CD4-positive, alpha-beta T cell treated with Interleukin-1 beta for 1 hour (primary cell): Measurements from ENCODE around the gene GLUL.
"Not testable (repeated sequence)": the region's sequence is repeated elsewhere in the genome, so short reads cannot be mapped to it uniquely, and the experiment has no call there.

Experiments used
- DNase-seq, 2 donors: peaks; one replicate each; pipeline ENCODE4 v3.0.0-alpha.2; 2020 to 2022

The GLUL gene

DNA sequence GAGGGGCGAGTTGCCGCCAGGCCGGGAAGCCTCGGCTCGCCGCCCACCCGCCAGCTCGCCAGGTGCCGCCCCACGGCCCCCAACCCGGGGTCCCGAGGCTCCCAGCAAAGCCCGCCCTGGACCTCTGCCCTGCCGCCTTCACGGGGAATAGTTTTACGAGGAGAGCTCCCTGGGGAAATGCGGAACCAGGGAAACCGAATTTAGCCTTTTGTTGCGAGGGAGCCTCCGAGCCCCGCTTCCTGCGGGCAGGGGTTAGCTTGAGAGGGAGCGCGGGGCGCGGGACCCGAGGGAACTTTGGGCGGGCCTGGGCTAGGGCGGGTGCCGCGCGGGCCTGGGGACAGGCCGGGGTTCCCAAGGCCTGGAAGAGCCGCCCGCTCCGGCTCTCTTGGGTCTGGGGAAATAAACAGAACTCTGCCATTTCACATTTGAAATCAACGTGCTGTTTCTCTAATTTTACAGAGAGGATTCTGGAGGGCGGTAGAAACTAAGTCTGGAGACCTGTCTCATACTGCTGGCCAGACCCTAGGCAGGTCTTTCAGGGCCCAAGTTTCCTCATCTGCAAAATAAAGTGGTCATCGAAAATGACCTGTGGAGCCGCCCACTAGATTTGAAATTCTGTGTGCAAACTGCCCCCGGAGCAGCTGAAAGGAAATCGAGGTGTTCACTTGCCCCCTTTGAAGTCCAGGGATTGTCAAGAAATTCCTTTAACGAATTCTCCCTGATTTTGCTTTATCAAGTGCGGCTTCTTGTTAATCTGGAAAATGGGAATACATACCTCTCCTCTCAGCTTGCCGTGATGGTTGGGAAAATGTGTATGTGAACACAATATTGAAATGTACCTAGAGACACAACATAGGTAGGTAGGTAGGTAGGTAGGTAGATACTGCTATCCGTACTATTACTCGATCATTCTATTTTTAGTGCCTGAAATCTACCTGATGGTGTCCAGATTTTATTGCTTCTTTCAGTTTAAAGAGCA is 749 bp upstream of the GLUL start:
- DNase-seq, result no peak

DNA sequence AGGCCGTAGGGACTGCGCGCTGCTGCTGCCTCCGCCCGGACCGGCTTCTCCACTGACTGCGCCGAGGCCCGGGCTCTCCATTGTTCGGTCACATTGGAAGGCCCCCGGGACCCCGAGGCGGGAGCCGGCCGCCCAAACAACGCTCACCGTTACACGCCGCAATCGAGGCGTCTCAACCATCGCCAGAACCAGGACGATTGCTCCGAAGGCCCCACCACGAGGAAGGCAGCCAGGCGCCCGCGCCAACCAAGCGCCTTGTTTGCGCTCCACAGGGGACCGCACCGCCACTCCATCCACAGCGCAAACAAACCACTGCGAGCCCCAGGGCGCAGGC is 595 bp downstream of the GLUL start:
- no peak for DNase-seq

DNA sequence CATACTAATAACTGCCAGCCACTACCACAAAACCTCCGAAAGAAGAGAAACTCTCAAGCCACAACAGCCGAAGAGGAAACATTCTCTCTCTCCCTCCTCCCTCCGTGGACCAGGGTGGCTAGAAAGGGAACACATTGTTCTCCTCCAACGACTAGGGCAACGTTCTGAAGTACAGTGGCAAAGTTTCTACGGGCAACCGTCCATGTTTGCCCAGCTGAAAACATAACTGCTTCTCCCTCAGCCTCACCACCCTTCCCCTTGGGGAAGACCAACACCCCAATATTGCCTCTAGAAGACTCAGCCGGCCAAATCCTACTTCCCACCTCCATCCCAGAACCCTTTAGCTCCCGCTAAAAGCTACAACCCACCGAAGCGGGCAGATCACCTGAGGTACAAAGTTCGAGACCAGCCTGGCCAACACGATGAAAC is 2.0 kb downstream of the GLUL start:
- DNase-seq, result no peak

DNA sequence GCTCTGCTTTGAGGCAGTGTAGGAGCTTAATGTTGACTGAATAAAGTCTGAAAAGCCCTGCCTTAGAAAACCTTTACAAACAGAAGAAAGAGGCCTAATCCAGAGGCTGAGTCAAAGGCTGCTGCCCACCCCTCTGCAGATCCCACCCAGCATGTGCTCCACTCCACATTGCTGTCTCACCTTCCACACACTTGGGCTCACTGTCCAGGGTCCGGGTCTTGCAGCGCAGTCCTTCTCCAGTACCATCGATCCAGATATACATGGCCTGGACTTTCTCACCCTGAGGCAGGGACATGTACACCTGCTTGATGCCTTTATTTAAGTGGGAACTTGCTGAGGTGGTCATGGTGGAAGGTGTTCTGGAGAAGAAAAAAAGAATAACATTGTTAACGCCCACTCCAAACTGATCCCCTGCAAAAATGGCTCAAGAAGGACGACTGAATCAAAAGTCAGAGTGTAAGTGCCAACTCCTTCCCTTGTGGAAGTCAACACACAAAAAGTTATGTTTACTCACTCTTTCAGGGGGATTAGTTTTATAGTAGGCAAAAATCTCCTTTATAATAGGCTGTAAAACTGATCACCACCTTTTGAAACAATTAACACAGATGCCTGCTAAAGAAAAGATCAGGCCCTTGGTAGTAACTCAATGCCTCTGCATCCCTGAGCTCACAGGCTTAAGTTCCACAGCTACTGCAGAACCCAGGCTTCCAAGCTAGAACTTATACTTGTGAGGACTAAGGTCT is 3.0 kb downstream of the GLUL start:
- no peak for DNase-seq

DNA sequence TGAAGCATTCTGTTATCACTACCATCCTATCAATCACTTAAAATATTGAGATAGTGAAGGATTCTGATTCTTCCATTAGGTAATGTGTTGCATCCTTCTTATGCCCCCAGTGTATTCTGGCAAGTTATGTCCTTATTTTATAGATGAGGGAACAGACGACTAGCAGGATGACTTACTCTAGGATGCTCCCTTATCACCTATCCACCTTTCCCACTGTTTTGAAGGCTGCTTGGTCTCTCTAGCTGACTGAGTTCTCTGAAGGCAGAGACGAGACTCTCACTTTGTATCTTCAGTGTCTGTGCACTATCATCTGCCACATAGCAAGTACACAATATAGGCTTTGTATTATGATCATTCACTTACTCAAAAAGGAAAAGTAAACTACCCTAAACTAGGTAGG is 4.0 kb downstream of the GLUL start:
- DNase-seq, result no peak

DNA sequence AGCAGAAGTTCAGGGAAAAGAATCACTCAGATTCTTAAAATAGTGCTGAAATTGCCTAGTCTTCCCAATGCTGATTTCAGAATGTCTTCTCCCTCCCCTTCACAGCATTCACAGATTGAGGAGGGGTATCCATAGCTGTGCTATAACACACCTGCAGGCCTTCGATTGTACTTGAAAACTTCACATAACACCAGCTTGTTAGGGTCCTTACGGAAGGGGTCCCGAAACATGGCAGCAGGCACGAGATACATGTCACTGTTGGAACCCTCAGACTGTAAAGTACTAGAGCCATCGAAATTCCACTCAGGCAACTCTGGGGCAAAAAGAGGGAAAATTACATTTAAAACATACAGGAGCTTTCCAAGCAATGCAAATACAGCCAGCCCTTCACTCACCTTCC is 4.6 kb downstream of the GLUL start:
- no peak for DNase-seq

DNA sequence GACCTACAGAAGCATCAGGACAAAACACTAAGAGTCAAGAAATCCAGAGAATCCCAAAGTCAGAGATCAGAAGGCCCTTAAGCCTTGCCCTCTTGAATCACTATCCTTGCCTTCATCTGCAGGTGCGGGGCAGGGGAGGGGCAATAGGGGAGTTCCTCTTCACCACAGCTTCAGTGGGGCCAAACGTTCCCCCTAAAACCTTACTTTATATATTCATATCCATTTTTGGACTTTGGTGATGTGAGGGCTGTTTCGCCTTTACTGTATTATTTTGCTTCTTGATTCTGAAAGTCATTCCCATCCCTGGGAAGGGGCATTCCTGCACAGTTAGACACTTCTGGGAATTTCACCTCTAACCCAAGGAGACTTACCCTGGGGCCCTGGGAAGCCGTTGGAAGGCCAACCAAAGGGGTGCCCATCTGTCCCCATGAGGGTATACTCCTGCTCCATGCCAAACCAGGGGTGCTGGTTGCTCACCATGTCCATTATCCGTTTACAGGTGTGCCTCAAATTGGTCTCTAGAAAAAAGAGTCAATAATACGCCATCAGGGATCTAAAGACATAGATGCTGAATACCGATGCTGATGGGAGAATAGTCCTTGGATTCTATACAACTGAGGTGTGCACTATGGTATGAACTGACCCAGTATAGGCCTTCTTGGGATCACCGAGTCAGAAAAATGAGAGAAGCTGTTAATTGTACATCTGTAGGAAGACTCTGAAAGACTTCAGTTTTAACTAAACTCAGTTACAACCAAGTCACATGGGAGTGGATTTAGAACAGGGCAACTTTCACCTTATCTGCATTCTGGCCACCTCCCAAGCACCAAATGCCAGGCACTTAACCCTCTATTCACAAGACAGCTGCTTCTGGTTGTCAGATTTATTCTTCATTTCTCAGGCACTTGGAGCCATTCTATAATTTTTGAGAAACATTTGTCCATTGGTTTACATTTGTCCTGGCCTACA is 5.4 kb downstream of the GLUL start:
- no peak for DNase-seq

DNA sequence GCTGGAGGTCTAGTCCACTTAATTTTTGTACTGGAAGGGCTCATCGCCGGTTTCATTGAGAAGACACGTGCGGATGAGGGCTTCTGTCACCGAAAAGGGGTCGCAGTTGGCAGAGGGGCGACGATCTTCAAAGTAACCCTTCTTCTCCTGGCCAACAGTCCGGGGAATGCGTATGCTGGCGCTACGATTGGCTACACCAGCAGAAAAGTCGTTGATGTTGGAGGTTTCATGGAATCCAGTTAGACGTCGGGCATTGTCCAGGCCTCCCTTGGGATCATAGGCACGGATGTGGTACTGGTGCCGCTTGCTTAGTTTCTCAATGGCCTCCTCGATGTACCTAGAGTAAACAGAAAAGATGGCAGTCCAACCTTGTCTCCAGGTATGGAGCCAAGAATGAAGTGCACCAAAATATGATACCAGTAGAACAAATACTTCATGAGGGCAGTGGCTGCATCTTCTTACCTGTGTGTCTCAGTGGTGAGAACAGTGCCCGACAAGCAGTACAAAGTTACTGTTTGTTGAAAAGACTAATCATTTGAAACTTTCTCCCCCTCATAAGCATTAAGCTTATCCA is 7.1 kb downstream of the GLUL start:
- no peak for DNase-seq

DNA sequence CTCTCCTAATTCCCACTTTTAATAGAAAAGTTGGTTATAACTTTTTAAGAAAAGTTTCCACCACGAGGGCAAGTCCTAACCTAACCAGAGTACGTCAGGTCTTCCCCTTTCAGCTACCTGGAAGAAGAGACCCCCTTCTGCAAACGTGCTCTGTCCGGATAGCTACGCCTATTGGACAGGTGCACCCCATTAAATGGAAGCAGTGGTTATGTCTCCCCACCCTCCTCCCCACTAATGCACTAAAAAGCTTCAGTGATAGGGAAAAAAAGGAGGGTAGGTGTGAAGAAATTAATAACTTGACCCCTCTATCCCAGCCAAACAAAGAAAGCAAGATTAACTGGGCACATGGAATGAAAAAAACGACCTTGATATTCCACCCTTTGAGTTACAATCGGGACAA is 7.7 kb downstream of the GLUL start:
- DNase-seq, result no peak

DNA sequence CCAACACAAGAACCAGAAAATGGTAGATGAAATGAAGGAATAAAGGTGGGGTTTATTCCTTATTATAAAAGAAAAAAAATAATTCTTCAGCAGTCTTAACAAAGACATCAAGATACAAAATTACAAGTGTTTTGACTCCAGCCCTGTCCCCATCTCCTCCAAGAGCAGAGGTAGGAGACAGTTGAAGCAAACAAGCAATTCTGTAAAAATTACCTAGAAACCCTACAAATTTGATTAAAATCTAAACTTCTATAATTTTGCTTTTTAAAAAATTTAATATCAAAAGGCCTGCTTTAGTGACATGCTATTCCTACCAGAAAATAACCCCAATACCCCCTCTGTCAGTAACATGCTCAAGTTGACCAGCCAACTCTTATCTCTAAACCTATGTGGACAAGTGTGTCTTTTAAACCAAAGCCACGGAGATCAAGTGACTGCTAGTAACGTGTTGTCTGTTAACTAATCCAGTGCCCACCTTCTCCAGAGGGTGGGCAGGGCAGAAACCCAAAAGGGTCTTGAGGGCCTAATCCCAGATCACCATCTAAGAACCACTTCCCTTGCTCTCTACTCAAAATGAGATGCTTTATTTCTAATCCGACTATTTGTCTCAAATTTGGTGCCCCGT is 8.4 kb downstream of the GLUL start:
- DNase-seq, result no peak

DNA sequence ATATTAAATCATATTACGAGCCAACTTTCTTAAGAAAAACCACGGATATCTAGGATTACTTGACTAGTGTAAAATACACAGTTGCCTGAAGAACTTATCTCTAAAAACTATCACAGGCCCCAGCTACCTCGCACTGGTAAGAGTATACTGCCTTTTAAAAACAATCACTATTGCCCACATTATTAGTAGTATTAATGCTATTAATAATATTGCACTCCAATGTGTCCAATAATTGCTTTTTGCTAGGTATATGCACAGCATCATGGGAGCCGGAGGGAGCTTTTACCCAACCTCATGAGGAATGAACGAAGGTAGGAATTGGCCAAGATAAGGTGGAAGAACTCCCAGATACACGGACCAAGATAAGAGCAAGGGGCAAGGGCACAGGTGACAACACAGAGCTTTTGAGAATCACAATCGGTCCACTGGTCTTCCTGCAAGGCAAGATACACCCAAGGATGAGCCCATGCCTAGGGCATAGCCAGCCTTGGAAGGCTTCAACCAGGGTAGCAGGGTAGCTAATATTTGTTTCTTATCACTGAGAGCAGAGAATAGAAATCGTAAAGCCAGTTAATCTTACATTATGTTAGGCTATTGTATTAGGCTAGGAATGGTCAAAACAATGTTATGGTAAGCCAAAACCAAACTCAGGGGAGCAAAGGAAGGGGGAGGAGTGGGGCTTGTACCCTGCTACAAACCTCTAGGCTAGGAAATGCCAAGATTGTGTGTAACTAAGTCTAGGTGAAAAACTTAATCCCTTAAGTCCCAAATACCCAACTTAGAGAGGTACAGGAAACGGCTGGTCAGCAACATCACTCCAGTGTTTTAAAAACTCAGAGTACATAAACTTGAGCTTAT is 9.4 kb downstream of the GLUL start:
- DNase-seq, result no peak

DNA sequence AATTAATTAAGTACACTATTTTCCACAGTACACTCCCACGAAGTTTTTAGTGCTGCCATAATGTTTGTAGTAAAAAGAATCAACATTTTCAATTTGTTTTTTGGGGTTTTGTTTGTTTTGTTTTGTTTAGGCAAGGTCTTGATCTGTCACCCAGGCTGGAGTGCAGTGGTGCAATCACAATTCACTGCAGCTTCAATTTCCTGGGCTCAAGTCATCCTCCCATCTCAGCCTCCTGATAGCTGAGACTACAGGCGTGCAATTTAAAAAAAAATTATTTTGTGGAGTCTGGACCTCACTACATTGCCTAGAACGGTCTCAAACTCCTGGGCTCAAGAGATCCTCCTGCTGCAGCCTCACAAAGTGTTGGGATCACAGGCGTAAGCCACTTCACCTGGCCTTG is 11.4 kb downstream of the GLUL start:
- DNase-seq, result no peak

DNA sequence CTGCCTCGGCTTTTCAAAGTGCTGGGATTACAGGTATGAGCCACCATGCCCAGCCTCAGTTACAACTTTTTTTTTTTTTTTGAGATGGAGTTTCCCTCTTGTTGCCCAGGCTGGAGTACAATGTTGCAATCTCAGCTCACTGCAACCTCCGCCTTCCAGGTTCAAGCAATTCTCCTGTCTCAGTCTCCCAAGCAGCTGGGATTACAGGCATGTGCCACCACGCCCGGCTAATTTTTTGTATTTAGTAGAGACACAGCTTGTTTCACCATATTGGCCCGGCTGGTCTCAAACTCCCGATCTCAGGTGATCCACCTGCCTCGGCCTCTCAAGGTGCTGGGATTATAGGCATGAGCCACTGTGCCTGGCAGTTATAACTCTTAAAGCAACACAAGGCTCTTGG is 11.8 kb downstream of the GLUL start:
- DNase-seq, result not testable (repeated sequence)

DNA sequence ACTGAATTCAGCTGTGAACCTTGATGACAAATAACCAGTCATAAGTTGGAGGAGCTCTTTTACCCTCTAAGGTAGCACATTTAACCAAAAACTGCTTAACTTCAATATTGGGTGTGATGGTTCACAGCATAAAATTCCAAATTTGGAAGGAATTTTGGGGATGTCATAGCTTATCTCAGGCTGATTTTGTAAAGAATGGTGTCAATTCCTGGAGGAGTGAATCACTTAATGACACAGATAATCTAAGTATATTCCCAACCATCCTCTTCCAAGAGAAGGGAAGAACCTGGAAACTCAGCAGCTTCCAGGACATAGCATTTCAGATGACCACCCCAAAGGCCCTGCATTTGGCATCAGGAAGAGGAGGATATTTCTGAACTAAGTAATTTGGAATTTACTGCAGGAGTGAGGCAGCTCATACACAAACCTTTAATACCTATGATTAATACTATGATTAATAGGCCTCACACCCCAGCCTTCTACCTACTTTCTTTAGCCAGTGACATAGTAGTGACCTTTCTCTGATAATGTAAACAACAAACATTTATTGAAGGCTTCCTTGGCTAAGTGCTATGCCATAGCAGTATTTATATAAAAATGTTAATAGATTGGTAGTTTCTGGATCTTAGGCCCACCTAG is 14.5 kb downstream of the GLUL start:
- no peak for DNase-seq

DNA sequence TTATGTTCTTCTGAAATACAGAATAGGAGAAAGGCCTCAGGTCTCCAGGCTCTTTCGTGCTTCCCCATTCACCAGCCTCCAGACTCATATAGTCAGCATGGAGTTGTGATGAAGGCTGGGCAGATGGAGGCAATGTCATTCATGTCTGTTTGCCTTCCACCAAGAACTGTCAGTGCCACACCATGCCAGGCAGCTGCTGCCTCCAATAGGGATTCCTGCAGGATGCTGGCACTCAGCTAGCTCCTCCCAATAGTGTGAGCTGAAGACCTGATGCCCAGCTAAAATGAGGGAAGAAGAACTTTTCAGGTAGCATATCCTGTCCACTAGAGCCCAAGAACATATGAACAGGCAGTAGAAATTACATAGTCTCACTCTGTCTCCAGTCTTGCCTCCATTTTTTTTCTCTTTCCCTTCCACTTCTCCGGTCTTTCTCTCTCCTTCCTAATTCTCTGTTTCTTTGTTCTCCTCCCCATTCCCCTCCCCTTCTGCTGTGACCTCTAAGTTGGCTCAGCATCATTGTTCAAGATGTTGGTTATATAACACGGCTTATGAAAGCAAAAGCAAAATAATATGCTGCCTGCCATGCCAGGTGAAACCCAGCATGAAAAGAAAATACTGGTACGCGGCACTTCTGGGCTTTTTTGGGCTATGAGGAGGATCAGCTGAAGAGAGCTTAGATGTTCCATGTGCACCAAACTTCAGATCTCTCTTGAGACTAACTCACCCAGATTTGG is 17.3 kb downstream of the GLUL start:
- no peak for DNase-seq

DNA sequence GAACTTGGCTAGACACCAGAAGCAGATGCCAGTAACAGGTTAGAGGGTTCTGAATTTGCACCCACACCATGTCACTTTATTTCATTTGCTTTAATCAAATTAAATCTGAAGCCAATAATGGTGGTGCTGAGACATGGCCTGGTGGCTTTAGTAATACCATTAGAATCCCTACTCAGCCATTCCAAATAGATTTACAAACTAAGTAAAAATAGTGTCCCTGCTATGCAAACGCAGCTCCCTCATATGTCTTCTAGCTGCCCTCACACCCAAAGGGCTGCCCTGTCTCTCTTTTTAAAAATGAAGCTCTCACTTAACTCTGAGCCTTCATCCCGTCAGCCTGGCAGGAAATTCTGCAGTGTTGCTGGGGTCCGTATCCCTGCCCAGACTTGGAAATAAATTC is 21.1 kb downstream of the GLUL start:
- no peak for DNase-seq

DNA sequence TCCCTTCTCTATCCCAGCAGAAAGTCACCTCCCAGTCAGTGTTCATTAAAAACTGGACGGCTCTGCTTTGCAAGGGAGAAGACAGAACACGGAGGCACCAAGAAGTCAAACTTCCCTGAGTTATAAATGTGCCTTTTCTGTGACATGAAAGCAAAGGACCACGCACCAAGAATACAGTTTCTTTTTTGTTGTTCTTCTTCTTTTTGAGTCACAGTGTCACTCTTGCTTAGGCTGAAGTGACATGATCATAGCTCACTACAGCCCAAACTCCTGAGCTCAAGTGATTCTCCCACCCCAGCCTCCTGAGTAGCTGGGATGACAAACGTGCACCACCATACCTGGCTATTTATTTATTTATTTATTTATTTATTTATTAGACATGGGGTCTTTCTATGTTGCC is 22.7 kb downstream of the GLUL start:
- DNase-seq, result no peak

DNA sequence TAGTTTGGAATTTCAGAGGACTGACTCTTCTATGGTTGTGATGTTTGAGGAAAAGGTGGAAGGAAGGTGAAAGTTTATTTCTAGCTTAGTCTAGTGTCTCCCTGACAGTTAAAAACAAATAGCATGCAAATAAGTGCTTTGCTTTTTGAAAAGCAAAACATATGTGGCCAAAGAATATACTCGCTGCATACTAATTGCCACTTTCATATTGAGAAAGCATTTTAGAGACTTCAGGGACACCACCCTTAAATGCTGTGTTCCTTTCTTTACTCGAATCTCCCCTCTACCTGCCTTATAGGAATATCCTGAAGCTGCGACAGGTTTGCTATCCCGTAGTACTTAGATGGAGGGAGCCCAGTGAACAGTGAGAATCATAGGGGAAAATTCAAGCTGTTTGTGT is 23.2 kb downstream of the GLUL start:
- no peak for DNase-seq

DNA sequence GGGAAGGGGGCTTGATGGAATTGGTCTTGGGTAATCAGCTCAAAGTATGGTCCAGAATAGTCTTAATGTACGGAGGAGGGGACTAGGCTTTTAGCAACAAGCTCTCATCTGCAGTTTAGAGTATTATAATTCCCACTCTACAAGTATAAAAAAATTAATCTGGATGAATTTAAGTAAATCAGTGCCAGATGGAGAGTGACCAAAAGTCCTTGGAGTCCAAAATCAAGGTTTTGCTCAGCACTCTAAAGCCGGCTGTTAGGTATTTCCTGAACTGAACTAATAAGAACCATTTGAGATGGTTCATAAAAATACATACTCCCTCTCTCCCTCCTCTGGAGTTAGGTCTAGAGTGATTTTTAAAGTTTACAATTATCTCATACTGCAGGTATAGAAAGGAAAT is 23.7 kb downstream of the GLUL start:
- no peak for DNase-seq

DNA sequence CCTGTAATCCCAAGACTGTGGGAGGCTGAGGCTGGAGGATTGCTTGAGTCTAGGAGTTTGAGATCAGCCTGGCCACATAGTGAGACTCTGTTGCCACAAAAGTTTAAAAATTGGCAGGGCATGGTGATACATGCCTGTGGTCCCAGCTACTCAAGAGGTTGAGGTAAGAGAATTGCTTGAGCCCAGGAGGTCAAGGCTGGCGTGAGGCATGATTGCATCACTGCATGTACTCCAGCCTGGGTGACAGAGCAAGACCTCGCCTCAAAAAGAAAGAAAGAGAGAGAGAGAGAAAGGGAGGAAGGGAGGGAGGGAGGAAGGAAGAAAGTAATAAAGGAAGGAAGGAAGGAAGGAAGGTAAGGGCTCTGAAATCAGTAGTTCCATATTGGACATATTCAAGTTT is 25.0 kb downstream of the GLUL start:
- no peak for DNase-seq
